Stimulated activated naive CD4-positive, alpha-beta T cell treated with Interleukin-2 at 50 U/mL for 16 hours (primary cell): ENCODE results near the gene CELA2B.

Source experiments
- DNase-seq: peaks from one replicate; lab custom pipeline; 2025; lab: John Stamatoyannopoulos, UW

Gene CELA2B

GRCh38 chr1:15526021-15526489 is 50.2 kb downstream of the CELA2B start:
- peak; percentile 13 for DNase-seq

DNA sequence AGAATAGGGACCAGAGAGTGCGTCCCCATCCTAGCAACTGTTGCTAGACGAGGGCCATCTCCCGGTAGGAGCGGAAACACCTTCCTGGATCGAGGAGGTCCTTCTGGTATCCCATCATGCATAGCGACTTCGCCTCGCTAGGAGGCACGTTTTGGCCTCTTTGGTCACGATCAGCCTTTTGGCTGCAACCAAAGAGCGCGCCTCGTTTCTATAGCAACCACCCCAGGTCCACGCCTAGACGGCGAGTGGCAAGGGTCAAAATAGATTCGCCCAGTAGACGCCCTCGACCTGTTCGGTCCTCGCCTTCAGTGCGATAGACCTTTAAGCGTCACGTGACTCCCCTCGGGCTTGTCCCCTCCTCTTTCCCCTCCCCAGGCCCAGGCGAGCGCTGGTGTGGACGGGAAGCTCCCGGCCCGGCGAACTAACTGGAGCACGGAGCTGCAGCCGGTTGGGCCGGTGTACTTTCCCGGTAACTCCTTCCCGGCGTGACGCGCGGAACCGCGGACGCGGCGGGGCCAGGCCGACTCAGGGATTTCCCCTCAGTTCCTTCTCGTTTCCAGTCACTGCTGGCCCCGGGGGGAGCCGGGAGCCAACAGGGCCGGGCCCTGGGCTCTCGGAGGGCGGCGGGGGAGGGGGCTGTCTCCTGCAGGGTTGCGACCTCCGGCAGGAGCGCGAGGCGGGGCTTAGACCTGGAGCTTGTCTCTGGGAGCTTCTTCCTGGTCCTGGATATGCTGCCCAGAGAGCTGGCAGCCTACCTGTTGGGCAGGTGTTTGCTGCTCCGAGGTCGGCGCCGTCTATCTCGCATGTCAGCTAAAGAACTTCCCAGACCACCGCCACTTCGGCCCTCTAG is 50.8 kb downstream of the CELA2B start, which contains the start of gene DNAJC16:
DNAJC16 (plus strand) TSS at position 359 of the 850 bp plus-strand sequence. CDS start 2,258 bp downstream, outside the sequence.
- peak; percentile 97 for DNase-seq

DNA sequence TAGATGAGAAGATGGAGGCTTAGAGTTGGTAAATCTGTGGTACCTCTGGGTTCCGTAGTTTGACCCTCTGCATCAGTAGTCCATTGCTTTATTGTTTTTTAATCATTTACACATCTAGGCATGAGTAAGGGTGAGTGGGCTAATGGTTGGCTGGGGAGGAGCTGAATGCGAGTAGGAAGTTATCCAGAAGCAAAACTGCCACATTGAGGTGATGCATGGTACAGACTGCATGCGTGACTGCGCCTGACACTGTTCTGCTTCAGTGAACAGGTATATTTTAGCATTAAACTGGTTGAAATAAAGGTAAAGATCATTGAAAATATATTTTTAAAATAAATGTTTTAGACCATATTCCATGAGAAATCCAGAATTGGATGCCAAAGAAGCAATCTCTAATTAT is 55.1 kb downstream of the CELA2B start:
- DNase-seq: no peak

- DNase-seq: no peak
These were observed 55.8 kb downstream of the CELA2B start for GRCh38 chr1:15531682-15532081.

- no peak for DNase-seq
These were observed 62.9 kb downstream of the CELA2B start for GRCh38 chr1:15538771-15539170.

DNA sequence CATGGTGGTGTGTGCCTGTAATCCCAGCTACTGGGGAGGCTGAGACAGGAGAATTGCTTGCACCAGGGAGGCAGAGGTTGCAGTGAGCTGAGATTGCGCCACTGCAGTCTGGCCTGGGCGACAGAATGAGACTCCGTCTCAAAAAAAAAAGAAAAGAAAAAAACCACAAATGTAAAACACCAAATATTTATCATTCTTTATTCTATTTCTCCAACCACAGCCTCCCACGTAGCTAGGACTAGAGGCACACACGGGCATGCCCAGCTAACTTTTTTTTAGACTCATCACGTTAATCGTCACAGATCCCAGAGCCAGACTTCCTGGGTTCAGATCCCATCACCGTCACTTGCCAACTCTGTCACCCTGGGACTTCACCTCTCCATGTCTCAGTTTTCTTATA is 64.3 kb downstream of the CELA2B start:
- no peak for DNase-seq
